Endothelial cell of hepatic sinusoid (primary cell): ENCODE results near the gene ATXN7L1.

ENCODE experiments used
- in situ Hi-C: cut with HindIII; loops from 2 replicates; pipeline ENCODE4 v1.10.0; 2017; ENCODE audit warnings: low sequenced_read_pairs

The ATXN7L1 gene

DNA sequence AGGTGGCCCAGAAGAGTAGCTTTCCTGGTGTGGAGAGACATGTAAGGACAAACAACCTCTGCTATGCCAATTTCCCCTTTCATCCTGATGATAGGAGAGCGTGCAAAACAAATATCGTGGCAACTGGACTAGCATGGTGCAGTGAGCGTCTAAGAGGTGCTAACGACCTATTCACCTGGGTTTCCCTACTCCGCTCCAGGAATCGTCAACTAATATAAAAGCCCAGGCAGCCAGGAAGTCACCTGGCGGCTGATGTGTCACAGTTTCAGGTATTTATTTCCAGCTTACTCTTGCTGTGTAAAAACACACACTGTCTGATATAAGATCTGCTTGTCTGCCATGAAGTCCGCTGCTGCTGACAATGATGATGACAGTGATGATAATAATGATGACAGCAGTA, 238.6 kb downstream of the ATXN7L1 start:
- in situ Hi-C loops = no loop called here

DNA sequence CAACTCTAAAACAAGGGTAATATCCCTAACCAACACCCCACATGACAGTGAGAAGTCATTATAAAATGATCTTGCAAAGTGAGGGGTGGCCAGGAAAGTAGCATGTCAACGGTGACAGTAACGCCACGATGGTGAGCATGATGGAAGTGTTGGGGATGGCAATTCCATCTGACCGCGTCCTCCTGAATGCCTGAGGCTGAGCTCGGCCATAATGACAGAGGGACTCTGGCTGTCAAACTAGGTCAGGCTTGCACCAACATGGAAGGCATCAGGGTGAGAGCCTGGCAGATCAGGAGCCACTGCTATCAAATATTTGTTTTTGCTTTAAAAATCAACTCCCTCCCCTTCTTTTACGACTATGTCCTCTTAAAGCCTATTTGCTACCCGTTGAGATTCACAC, 239.4 kb downstream of the ATXN7L1 start:
- in situ Hi-C loops = no loop called here

DNA sequence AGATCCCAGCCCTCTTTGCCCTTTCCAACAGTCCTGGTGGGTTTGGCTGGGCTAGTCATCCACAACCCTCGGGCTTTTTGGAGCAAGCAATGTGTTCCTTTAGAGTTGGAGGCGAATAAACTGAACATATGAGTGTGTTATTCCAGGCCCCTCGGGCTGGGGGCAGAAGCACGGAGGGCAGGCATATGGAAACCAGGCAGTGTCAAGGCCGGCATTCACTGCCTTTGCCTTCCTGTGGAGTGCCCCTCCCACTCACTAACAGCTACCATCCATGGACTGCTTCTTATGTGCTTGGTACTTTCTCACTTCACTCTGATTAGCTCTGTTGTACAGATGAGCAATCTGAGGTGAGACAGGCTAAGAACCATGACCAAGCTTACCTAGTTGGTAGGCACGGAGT, 241.2 kb downstream of the ATXN7L1 start:
- in situ Hi-C loops = no loop called here

DNA sequence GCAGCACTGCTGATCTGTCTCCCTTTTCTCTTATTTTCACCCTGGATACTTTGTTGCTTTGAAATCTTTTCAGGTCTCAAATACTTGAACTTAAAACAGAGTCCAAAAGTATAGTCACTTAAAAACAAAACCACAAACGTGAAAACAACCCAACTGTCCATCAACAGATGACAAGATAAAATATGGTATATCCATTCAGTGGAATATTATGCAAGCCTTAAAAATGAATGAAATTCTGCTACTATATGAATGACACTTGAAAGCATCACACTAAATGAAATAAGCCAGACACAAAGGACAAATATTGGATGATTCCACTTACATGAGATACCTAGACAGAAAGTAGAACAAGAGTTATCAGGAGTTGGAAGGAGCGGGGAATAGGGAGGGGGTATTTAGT, 250.4 kb downstream of the ATXN7L1 start:
- in situ Hi-C loops = no loop called here

DNA sequence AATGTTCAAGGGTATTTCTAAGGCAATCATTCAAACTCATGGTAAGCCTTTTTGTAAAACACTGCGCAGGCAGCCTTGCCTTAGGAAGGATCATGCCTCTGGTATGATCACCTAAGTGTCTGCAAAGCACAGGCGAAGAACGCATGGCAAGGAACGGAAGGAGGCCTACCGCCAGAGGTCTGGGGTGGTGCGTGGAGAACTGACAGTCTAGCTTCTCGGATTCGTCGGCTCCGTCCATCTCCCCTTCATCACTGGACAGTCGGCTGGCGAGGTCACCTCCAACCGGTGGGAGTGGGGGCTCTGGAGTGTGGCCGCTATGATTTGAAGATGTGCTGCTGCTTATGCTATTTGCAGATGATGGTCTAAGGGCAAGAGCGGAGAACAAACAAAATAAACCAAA, 252.5 kb downstream of the ATXN7L1 start:
- in situ Hi-C loops = no loop called here

DNA sequence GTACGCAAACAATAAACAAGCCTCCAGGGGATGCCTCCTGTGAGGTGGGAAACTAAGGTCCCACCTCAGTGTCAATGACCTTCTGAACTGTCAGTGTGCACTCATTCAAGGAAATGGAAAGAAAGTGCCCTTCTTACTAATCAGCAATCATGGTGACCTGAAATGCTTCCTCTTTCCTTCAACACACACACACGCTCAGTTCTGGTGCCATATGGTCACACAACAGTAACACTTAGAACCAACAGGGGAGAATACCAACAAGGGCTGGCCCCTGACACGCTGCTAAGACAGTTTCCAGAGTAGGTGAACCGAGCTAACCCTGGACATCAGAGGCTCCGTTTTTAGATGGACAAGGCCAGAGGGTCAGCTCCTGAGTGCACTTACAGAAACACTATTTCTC, 253.0 kb downstream of the ATXN7L1 start:
- in situ Hi-C loops = no loop called here

DNA sequence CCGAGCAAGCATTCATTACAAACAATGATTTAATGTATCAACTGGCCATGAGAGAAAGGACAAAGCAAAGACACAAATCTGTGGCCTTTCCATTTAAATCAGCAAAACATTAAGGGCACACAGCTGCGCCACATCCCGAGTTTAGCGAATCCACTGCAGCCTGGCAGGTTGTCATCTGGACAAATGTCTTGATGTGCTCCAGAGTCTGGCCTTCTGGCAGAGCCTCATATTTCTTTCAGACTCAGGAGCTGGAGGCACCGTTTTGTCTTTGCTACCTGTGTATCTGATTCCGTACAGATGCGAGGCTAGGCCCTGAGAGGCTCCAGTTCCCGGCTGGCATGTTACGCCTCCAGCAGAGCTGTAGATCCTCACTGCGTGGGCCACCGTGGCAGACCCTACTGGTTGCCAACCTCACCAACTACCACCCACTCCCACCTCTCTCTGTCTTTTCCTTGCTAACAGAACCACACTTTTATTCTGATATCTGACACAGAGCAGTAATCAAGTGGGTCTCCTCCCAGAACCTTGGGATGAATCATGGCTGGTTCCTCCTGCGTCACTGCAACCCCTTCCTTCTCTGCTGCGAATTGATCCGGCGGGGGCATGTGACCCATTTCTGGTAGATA, 254.2 kb downstream of the ATXN7L1 start:
- in situ Hi-C loops = no loop called here

DNA sequence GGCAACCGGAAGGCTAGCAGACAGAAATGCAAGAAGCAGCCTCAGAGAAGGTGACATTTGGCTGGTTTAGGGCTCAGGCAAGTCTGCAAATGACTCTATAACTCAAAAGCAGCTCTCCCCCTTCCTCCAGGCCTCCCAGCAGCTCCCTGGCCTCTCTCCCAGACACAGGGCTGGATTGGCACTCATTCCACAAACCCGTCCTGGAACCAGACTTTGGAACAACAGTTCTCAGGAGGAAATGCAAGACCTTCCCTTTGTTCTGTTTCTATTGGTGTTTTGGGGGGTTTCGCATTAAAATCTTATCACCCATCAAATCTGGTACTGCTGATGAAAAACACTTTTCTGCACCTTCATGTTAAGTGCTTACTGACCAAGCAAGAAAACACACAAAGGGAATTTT, 254.8 kb downstream of the ATXN7L1 start:
- in situ Hi-C loops = no loop called here

DNA sequence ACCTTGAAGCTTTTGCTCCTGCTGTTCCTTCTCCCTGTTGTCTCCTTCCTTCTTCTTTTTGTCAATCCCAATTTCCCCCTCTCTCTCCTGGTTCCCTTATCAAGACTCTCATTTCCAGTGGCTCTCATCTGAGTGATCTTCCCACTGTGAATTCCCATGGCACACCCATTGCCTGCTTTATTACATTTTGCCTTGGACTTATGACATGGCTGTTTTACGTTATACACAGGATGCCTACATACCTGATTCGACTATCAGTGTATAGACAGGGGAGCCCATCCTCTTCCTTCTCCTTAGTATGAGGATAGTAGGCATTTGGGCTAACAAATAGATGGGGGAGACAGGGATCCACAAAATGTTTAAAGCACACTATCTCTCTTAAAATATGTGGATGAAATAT, 255.2 kb downstream of the ATXN7L1 start:
- in situ Hi-C loops = no loop called here

DNA sequence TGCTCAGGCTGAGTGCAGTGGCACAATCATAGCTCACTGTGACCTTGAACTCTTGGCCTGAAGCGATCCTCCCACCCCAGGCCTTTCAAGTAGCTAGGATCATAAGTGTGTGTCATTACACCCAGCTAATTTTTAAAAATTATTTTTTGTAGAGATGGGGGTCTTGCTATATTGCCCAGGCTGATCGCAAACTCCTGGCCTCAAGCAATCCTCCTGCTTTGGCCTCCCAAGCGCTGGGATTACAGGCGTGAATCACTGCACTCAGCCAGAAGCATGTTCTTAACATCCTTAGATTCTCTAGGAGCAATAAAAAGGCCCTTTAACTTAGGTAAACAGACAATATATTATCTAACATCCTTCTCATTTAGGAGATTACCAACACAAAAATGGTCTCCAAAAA, 256.8 kb downstream of the ATXN7L1 start:
- in situ Hi-C loops = no loop called here

DNA sequence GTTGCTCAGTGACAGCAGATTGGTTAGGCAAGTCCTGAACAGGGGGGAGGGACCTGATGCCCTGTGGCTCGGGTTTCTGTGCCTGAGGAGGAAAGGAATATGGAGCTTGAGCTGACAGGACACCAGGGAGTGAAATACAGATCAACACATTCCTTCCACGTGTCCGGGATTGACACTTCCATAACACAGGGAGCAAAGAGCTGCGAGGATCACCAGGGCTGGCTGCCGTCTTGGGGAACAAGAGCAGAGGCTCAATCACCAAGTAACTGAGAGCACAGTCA, 258.4 kb downstream of the ATXN7L1 start:
- in situ Hi-C loops = no loop called here

DNA sequence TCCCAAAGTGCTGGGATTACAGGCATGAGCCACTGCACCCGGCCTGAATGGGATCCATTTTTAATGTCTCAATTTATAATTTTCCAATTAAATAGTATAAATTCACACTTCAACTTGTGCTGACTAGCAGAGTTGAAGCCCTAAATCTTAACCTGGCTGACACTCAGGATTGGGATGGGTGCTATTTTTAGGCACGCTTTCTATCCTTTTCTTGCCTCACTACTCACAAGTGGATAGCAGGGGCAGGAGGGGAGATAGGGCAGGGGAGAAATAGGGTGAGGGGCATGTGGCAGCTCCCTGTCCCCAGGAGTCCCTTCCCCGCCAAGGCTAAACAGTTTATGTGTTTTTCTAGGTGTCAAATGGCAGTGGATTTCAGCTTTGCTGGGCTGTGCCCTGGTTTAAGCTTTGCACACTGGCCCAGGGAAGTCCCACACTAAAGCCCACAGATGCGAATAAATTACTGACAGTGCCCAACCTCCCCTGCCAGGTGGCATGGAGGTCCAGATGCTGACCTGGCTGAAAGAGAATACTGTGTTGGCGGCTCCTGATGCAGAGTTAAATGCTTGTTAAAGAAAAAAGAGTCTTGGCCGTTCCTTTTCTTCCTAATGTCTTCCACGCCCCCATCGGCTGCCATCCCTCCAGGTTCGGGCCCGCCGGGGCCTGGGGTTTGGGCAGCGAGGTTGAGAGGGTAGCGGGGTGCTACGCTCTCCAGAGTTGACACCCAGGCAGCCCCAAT, 259.0 kb downstream of the ATXN7L1 start:
- in situ Hi-C loops = no loop called here

DNA sequence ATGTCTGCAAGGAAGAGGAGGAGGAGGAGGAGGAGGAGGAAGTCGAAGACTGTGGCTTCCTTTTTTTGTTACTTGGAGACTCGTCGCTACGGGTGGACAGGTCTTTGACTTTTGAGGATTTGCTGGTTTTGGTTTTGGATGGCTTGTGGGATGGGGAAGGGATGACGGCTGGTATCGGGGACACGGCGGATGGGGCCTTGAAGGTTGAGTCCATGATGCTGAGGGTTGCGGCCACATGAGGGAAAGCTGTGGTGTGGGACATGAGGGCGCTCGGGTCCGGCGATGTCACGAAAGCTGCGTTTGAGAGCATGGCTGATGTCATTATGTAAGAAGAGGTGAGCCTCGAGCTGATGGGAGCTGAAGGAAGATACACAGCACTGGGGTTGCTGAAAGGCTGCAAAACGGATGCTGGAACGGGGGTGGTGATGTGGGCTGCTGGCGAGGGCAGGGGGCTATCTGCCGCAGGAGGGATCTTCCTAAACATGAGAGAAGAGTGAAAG, 262.0 kb downstream of the ATXN7L1 start:
- in situ Hi-C loops = no loop called here

DNA sequence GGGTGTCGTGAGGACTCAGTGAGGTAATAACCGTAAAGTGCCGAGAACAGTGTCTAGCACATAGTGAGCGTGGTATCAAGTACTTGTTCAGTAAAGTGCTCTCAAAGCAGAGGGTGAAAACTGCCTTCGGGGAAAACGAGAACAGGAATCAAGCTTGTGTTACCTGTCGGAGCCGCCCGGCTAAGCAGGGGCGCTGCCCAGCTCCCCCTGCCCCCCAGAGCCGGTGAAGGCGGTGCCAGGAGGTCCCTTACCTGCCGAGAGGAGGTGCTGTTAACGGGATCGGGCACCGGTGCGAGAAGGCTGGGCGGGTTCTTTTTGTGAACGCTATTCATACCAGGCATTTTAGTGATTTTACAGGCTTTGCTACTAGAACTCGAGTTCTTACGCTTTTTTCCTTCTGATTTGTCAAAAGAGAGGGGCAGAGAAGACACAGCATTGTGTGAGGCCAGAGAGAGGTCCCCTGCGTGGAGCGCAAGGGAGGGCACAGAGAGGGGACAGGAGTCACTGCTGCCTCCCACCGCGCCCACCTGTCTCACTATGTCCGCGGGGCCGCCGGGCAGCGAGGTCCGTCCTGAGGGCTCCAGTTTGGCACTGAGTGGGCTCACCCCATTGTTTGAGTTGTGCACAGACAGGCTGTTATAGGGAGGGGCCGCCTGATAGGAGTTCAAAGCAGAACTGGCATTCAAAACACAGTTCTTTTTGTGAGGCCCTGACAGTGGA, 262.6 kb downstream of the ATXN7L1 start:
- in situ Hi-C loops = no loop called here

DNA sequence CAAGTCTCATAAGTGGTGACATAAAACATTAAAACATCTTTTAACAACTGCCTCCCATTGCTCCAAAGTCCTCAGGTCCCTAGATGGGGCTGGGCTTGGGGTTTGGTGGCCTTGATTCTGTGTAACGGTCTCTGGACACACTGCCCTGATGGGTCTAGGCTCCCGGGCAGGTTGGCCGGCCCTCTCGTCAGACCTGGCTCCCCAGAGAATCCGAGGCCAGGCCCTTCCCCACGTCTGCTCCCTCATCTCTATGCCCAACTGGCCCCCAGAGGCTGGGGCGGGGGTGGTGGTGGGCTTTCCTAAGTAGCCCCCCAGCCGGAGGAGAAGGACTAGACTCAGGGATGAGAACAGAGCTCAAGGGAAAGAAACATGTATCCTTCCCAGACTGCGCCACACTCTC, 263.6 kb downstream of the ATXN7L1 start:
- in situ Hi-C loops = no loop called here

DNA sequence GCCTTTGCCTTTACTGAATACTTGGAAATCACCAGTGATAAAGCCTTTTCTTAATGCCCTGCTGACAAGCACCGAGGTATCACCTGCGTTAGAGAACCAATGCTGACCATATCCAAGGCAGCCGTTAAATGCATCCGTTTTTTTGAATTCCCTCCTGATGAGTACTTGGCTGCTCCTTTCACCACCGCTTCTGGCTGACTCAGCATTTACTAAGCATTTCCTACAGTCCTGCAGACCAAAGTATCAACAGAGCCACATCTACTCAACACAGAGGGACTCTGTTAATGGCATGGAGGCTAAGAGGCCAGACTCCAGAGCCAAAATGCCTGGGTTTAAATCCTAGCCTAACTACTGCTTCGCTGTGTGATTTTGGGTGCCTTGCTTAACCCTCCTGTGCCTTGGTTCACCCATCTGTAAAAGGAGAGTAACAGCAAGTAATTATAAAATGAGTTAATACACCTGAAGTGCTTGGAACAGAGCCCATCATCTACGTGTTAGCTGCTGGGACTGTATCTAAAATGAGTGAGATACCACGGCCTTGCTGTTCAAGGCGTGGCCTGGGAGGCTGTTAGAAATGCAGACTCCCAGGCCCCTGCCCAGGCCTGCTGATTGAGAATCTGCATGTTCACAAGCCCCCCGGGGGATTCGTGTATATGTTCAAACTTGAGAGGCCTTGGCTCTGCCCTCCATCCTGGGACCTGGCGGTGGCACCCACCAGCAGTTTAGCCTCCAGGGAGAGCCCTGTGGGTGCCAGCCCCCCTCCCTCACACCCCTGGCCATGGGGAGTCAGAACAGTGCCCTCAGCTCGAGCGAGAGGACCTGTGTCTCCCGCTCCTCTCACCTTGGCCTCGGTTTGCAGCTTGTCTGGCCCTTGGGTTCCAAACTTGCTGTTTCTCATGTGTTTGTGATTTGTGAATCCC, 264.3 kb downstream of the ATXN7L1 start:
- in situ Hi-C loops = no loop called here

DNA sequence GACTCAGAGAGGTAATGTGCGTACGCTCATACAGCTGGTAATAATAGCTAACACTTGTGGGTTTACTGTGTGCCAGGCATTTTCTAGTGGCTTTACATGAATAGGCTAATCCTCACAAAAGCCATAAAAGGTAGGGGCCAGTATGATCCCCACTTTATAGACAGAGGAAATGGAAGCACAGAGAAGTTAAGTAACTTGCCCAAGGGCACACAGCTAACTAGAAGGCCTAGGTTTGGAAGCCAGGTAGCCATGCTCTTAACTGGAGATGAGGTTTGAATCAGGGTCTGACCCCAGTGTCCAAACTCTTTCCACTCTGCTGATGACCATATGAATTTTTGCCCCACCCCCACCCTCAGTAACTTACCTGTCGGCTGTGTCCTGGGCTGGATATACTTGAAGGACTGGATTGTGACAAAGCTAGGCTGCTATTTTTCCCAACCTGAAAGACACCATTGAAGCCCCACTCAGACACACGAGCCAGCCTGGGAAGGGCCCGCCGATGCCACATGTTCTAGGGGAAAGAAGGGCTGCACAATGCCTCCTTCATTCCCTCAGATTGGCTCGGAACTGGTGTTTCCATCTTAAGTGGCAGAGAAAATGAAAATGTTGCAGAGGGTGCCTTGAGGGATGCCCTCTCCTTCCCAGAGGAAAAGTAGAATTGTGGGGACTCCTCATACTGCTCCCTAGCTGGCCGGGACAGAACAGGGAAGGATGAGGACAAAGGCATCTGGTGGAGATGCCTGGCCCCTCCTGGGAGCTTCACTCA, 266.1 kb downstream of the ATXN7L1 start:
- in situ Hi-C loops = no loop called here

DNA sequence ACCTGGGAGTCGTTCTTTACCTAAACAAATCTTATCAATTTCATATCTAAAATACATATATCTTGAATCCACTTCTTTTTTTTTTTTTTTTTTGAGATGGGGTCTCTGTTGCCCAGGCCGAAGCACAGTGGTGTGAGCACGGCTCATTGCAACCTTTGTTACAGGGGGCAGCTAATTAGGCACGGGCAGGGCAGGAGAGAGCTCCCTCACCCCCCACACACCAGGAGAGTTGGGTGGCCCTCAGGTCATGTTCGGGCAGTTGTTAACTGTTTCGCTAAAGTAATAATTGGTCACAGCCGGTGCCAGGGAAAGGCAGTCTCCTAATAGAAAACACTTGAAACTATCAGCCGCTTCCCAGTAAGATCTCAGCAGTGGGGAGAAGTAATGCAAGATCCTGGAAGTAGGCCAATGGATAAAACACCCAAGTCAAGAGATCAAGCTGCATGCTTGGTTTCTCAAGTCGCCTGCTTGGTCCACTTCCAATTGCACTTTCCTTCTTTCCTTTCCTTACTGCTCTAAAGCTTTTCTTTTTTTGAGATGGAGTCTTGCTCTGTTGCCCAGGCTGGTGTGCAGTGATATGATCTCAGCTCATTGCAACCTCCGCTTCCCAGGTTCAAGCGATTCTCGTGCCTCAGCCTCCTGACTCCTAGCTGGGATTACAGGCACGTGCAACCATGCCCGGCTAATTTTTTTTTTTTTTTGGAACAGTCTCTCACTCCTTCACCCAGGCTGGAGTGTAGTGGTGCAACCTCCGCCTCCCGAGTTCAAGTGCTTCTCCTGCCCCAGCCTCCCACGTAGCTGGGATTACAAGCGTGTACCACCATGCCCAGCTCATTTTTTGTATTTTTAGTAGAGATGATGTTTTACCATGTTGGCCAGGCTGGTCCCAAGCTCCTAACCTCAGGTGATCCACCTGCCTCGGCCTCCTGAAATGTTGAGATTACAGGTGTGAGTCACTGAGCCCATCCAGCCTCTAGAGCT, 273.8 kb downstream of the ATXN7L1 start:
- in situ Hi-C loops = no loop called here
